ENCODE measurements around the gene CBX1.

Gene CBX1

DNA sequence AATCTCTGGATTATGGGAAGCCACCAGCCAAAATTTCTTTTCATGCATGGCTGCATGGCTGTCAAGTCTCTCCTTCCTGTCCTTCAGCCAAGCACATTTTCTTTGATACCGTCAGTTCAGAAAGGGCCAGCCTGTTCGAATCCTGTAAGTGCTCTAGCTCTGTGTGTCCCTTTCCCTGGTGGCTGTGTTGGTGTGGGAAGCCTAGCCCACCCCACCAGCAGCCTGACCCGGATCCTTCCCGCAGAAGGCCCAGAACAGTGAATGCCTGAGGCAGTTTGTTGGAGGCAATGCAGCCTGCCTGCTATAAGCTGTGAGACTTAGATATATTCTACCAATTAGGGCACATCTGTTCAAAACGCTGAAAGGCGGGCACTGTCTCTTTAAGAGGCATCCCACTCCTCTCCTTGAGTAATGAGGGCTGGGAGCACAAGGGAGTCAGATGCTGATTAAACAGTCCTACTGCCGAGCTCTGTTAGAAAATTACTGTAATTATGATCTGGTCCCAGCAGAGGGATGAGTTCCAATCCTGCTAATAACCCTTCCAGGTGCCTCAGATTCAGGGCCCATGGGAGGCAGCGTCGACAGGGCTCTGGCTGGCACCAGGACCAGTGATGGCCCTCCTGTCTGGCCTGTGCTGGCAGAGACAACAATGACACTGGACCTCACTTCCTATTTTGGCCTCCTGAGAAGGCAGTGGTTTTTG is 24.7 kb upstream of the CBX1 start:
- TF ChIP-seq, protein P1, sequence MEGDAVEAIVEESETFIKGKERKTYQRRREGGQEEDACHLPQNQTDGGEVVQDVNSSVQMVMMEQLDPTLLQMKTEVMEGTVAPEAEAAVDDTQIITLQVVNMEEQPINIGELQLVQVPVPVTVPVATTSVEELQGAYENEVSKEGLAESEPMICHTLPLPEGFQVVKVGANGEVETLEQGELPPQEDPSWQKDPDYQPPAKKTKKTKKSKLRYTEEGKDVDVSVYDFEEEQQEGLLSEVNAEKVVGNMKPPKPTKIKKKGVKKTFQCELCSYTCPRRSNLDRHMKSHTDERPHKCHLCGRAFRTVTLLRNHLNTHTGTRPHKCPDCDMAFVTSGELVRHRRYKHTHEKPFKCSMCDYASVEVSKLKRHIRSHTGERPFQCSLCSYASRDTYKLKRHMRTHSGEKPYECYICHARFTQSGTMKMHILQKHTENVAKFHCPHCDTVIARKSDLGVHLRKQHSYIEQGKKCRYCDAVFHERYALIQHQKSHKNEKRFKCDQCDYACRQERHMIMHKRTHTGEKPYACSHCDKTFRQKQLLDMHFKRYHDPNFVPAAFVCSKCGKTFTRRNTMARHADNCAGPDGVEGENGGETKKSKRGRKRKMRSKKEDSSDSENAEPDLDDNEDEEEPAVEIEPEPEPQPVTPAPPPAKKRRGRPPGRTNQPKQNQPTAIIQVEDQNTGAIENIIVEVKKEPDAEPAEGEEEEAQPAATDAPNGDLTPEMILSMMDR (IDR thresholded peaks at IDR 0.05; ENCODE audit: insufficient read depth, low read depth, low read length, missing control alignments) = no peak
- DNase-seq (ENCODE audit: low read depth) = no peak

DNA sequence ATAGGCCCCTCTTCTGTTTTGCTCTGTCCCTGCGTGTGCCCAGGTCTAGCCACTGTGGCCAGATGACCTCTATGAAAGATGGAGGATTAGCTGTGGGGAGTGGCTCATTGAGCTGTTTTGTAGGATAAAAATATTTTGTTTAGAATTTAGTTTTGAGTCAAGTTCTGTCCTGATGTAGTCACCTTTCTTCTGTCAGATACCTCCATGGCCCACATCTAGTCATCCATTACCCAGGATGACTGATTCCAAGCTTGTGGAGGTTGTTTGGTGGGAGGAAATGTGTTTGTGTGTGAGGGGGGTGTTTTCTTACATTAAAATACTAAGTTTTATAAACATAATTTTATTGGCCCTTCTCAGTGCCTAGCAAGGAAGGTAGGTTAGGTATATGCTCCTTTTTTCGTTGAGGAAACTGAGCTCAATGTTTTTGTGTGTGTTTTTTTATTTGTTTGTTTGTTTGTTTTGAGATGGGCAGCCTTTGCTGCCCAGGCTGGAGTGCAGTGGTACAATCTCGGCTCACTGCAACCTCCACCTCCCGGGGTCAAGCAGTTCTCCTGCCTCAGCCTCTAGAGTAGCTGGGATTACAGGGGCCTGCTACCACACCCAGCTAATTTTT is 22.6 kb upstream of the CBX1 start:
- DNase-seq (ENCODE audit: low read depth) = no peak
- H3K4me3 ChIP-seq (ENCODE audit: low read depth, low read length) = no peak overlapping the region
- TF ChIP-seq, protein P1 (IDR thresholded peaks at IDR 0.05; ENCODE audit: insufficient read depth, low read depth, low read length, missing control alignments) = no peak

More for the DNA sequence above, 24.7 kb upstream of the CBX1 start:
- H3K4me3 ChIP-seq (ENCODE audit: low read depth, low read length) = no peak overlapping the region

DNA sequence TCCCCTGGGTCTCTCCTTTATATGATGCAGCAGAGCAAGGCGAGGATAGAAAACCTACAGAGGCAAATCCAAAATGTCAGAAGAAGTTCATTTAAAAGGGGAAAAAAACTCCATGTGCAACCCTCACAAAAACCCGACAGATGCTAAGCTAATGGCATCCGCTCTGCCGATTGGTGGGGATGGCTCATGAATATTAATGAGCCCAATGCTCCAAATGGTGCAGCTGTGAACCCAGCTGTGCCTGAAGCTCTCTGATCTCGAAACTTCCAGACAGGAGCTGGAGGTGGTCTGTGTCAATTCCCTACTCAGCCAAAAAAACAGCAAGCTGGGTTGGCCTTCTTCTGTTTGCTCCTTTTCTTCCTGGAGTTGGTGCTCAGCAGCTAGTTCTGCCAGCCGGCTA is 21.8 kb upstream of the CBX1 start:
- H3K4me3 ChIP-seq (ENCODE audit: low read depth, low read length) = no peak overlapping the region
- TF ChIP-seq, protein P1 (IDR thresholded peaks at IDR 0.05; ENCODE audit: insufficient read depth, low read depth, low read length, missing control alignments) = no peak
- no peak for DNase-seq (ENCODE audit: low read depth)

DNA sequence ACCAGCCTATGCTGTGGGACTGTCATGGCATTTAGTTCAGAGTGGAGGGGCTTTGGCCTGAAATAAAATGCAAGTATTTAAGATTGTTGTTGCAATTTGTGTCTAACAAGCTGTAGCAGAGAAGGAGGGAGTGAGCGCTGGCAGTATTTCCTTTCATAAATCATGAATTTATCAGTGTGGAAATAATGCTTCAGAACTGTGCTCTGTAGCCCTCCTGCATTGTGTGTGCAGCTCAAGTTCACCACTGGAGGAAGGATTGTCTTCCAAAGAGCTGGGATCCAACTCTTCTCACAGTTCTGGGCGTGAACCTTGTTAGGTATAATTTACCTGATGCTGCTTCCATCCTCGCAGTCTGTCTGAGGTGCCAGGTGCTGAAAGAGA is 21.4 kb upstream of the CBX1 start:
- TF ChIP-seq, protein P1 (IDR thresholded peaks at IDR 0.05; ENCODE audit: insufficient read depth, low read depth, low read length, missing control alignments) = no peak
- no peak for DNase-seq (ENCODE audit: low read depth)

DNA sequence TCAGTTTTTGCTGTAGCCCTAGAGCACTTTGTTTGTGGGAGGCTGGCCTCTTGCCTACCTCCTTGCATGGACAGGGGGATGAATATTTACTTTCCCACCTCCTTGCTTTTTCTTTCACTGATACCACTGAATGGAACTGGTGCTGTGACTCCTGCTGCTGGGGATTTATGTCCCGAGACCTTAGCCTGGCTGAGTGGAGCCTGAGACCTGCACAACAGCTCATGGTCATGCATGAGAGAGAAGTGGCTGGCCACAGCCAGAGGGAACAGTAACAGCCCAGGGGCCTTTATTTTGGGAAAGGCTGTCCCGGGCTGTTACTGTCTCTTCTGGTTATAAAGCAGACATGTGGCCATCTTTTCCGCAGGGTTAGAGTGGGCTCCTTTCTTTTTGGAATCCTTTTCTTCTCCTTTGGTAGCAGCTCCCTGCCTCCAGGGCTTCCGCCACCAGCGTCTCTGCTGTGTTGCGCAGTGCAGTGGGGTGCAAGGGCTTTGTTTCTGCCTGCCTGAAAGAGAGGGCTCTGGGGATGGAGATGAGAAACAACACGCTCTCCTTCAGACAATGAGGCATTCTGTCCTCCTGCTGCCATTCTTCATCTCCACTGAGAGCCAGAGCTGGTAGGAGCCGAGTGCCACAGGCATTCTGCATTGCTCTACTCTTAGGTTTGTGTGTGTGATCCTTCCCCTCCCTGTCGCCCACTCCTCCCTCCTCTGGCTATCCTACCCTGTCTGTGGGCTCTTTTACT is 20.8 kb upstream of the CBX1 start:
- H3K4me3 ChIP-seq (ENCODE audit: low read depth, low read length) = no peak overlapping the region
- no peak for DNase-seq (ENCODE audit: low read depth)
- TF ChIP-seq, protein P1 (IDR thresholded peaks at IDR 0.05; ENCODE audit: insufficient read depth, low read depth, low read length, missing control alignments) = no peak

More for the DNA sequence above, 21.4 kb upstream of the CBX1 start:
- H3K4me3 ChIP-seq (ENCODE audit: low read depth, low read length) = no peak overlapping the region

DNA sequence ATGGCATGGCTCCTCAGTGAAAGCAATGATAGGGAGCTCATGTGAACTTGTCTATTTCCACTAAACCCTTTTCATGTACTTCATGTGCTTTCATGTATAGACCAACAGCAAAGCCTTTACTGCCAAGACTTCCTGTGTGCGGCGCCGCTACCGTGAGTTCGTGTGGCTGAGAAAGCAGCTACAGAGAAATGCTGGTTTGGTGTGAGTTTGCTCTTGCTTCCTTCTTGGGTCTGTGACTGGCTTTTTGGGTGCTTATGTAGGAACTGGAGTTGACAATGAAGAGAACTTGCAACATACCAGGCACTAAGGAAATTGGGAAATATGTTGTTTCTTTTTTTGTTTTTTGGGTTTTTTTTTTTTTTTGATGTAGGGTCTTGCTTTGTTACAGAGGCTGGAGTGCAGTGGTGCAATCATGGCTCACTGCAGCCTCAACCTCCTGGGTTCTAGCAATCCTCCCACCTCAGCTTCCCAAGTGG is 12.0 kb upstream of the CBX1 start:
- TF ChIP-seq, protein P1 (IDR thresholded peaks at IDR 0.05; ENCODE audit: insufficient read depth, low read depth, low read length, missing control alignments) = no peak
- peak overlapping the region; percentile 65 for H3K4me3 ChIP-seq (ENCODE audit: low read depth, low read length)
- DNase-seq (ENCODE audit: low read depth) = peak; percentile 90
